GM18526 (cell line): ENCODE measurements around the gene SPIRE1.

Experiments used
- POLR2A ChIP-seq: IDR thresholded peaks from 3 replicates; pipeline ENCODE4 v1.6.1; 2011; ENCODE audit not compliant: insufficient read length; ENCODE audit errors: extremely low read depth

The SPIRE1 gene

DNA sequence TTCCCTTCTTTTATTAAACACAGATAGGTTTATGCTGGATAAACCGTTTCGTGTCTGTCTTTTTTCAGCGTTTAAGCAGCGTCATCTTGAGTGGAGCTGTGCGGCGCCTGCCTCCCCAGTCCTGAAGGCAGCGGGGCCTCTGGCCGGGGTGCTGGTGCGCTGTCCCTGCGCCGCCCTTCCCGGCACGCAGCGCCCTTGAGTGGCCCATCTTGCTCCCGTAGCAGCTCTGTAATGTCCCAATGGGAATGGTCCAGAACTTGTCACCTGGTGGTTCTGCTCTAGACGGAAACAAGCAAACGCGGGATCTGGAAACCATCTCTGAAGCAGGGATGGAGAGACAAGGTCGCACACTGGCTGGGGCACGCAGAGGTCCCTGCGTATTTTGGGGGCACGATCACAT is 225.7 kb downstream of the SPIRE1 start:
- no peak for TF ChIP-seq POLR2A

DNA sequence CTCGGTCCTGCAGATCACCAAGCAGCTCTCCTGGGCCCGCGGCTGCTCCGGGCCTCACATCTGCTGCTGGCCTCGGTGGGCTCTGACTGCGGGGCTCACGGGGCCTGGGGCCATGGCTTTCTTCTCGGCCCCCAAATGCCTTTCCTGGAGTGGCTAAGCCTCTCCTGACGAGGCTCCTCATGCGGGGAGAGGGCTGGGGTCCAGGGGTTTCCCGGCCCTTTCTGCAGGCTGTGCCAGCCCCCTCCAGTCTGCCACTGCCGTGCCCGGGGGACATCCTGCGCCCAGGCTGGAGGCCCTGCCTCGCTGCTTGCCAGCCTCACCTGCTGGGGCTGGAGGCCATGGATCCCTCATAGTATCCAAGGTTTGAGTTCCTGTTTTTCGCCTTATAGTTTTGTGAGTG is 226.3 kb downstream of the SPIRE1 start:
- no peak for TF ChIP-seq POLR2A

DNA sequence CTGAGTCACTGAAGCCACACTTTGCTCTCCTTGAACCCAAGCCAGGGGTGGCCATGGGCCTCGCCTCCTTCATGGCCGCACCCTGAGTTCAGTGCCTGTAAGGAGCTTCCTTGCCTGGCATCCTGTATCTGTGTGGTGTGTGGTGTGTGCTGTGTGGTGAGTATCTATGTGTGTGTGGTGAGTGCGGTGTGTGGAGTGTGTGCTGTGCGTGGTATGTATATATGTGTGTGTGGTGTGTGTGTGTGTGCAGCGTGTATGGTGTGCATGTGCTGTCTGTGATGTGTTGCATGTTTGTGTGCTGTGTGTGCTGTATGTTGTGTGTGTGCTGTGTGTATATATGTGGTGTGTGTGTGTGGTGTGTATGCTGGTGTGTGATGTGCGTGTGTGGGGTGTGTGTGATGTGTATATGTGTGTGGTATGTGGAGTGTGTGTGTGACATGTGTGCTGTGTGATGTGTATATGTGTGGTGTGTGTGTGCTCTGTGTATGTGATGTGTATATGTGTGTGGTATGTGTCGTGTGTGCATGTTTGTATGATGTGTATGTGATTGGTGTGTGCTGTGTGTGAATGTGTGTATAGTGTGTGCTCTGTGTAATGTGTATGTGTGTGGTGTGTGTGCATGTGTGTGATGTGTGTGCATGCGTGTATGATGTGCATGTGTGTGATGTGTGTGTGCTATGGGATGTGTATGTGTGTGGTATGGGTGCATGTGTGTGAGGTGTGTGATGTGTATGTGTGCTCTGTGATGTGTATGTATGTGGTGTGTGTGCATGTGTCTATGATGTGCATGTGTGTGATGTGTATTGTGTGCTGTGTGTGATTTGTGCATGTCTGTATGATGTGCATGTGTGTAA is 227.5 kb downstream of the SPIRE1 start:
- no peak for TF ChIP-seq POLR2A

DNA sequence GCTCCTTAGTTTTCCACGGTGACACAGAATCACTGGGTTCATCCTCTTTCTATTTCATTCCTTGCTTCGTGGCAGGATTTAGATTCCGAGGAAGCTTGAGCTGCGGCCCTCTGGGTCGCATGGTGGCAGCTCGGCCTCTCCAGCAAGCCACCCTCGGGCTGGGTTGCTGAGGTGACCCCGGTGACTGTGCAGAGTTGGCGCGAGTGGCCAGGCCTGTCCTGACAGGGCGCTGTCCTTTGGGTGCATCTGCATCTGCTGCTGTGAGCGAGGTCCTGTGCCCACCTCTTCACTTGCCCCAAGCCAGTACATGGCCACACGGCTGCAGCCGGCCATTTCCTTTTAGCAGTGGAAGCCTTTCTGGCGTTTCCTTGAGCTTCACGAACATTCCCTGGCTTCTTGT is 228.4 kb downstream of the SPIRE1 start:
- TF ChIP-seq POLR2A, result no peak

DNA sequence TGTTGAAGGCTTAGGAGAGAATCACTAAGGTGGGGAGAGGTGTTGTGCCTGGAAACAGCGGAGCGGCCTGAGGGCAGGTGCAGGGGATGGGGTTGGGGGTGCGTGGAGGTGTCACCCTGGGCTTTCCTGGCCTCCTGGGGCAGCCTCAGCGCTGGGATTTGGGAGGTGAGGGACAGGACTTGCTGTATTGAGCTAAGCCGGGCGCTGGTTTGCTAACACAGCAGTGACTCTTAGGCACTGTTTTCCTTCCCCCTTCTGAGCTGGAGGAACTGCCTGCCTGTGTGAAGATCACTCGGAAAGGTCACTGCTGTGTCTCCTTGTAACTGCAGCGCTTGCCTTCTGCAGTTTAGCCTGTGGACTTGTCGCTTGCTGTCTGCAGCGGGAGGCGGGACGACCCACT is 229.0 kb downstream of the SPIRE1 start:
- TF ChIP-seq POLR2A, result no peak

DNA sequence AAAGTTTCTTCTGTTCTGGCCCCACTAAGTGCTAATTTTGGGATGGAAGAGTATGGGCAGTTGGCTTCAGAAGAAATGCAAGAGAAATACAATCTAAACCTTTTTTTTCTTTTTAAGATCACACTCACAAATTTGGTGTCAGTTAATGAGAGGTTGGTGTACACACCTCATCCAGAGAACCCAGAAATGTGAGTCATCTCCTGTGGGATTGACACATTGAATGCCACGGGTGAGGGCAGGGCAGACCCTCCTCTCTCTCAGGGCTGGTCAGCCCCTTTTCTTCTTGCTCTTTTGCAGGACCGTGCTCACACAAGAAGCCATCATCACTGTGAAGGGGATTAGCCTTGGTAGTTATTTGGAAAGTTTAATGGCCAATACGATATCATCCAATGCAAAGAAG is 231.0 kb downstream of the SPIRE1 start:
- TF ChIP-seq POLR2A, result no peak

DNA sequence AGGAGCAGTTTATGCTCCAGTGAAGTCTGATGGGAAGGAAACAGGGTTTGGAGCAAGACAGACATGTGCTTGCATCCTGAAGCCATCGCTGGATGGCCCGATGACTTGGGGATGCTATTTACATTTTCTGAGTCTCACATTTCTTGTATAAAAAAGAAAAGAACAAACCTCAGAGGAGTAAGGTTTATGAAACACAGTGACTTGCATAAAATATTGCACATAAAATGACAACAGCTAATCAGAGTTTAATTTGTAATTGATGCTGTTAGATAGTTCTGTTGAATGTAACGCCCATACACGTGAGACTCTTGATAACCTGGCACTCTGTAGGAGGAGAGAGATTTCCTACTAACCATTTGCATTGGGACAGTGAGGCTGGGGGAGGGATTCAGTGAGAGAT is 233.7 kb downstream of the SPIRE1 start:
- no peak for TF ChIP-seq POLR2A

DNA sequence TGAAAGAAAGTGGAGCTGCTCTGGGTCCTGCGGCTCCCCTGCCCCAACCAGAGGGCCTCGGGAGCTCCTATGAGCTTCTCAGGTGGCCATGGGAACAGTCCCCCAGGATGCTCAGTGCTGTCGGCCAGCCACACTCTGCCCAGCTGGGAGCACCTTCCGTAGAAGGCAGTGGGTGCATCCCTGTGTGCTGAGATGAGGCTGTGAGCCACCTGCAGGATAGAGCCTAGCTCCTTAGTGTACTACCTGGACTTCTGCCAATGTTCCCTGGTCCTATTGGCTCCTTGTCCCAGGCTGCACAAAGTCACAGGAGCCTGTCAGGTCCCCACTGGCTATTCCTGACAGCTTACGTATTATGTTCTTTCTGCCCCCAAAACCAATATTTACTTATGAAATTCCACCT is 234.1 kb downstream of the SPIRE1 start:
- no peak for TF ChIP-seq POLR2A

DNA sequence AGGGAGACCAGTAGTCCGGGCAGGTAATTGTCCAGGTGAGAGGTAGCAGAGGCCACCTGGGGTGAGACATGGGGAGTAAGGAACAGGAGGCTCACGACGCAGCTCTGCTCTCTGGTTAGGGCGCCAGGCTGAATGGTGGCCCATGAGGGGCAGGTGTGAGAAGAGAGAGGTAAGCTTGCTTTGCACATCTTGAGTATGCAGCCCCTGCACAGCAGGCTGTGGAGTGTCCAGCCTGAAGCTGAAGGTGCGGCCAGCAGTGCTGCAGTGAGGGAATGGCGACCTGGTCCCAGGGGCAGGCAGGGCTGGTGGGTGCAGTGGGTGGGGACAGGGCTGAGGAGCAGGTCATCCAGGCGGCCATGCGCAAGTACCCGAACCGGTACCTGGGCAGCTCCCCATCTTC is 234.5 kb downstream of the SPIRE1 start:
- TF ChIP-seq POLR2A, result no peak

DNA sequence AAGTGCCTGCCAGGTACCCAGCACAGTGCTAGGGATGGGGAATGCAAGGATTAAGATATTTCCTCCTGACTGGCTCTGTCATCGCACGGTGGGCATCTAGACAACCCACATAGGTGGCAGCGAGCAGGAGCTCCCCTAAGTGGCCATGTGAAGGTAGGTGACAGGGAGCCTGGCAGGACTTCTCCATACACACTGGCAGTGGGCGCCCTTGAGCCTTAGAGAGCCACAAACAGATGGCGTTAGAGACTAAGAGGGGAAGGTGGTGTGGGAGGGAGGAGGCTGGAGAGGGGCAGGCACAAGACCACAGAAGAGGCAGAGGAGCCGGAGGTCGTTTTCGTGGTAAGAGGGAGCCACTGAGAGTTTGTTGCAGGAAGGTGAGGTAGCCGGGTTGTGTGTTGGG is 235.0 kb downstream of the SPIRE1 start:
- TF ChIP-seq POLR2A, result no peak

DNA sequence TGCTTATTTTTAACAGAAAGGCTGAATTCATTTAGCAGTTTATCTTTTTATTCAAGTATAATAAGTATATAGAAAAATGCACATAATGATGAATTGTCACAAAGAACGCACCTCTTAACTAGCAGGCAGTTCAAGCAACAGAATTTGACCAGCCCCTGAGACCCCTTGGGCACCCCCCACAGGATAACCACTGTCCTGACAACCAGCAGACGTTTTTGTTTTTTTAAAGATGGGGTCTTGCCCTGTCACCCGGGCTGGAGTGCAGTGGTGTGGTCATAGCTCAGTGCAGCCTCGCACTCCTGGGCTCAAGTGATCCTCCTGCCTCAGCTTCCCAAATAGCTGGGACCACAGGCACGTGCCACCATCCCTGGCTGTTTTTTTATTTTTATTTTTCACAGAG is 236.2 kb downstream of the SPIRE1 start:
- no peak for TF ChIP-seq POLR2A

DNA sequence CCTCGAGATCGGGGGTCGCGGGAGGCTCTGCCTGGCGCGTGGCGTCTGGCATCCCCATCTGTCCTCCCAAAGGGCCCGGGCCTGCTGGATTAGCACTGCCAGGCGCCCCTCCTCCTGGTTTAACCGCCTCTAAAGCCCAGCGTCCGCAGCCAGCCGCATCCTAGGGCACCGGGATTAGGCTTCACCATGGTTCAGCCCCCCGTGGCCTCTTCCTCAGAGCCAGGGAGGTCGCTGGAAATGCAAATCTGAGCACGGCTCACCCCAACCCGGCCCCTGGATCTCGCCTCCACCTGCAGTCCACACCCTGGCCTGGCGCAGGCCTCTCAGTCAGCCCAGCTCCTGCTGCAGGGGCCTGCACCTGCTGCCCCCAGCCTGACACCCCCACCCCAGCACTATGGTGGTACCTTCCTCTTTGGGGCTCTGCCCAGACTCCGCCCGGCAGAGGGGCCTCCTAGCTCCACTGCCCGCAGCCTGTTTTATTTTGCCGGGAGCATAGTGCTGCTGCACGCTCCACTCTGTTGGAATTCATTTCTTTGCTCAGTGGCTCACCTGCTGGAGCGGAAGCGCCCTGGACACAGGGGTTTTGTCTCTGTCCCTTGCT is 237.0 kb downstream of the SPIRE1 start:
- TF ChIP-seq POLR2A, result no peak

DNA sequence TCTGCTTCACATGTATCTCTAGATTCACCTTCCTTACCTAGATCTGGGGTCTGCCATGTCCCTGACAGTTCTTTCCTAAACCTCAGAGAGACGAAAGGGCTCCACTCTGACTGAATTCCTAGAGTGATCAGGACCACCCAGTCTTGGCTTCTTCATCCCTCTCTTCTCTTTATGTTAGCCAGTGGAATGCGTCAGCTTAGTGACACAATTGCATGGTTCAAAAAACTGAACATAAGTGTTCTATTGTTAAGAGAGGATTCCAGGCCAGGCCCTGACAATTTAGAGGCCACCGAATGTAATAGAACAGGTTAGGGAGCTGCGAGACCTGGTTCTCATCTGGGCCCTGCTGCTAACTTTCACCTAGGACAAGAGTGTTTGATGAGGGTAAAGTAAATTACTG is 240.2 kb downstream of the SPIRE1 start:
- no peak for TF ChIP-seq POLR2A

DNA sequence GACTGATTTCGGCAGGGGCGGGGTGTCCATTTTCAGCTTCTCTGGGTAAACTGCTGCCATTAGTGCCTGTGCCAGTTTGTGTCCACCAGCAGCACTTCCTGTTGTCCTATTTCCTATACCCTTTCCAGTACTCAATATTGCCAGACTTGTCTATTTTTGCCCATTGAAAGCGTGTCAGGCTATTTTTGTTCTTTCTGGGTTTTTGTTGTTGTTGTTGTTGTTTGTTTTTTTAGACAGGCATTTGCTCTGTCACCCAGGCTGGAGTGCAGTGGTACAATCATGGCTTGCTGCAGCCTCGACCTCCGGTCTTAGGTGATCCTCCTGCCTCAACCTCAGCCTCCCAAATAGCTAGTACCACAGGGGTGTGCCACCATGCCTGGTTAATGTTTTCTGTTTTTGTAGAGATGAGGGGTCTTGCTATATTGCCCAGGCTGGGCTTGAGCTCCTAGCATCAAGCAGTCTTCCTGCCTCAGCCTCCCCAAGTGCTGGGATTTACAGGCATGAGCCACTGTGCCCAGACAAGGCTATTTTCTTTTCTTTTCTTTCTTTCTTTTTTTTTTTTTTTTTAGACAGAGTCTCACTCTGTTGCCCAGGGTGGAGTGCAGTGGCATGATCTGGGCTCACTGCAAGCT is 241.7 kb downstream of the SPIRE1 start:
- no peak for TF ChIP-seq POLR2A

DNA sequence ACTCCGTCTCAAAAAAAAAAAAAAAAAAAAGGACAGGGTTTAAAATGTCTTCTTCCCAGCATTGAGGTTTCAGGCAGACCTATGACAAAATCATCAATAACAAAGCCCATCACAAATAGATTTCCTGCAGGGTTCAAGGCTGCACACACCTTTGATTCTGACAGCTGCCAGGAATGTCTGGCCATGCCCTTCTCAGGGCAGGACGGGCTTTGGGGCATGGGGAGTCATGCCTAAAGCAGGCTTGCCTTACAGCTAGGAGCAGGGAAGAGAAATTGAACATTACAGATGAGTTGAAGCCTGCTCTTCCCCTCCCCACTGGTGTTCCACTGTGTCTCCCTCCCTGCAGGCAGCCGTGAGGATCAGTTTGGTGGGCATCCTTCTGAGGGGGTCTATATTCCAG is 246.5 kb downstream of the SPIRE1 start:
- no peak for TF ChIP-seq POLR2A

DNA sequence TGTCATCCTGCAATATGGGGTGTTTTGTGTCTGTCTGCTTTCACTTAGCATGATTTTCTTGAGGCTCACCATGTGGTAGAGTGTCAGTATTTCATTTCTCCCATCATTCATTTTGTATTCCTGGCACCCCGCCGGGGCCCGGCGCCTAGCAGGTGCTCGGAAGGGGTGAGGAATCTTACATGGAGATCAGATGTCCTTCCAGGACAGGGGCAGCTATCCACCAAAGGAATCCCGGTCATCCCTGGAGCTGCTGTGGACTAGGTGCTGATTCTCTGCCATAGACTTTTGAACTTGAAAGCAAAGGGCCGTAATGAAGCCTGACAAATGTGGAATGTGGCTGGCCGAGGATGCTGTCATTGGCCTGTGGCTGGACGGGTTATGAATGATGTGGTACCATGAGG is 247.8 kb downstream of the SPIRE1 start:
- TF ChIP-seq POLR2A, result no peak
